Gastroesophageal sphincter (tissue), 4 donors: Measurements from ENCODE around the gene GATA5. TPM values are rescaled to one million over a fixed set of nuclear protein-coding genes. Genes with fewer than 3 reads are reported as not detected.
"Not testable (repeated sequence)": the region's sequence is repeated elsewhere in the genome, so short reads cannot be mapped to it uniquely, and the experiment has no call there.

Experiments used
- ATAC-seq: fragments of 150-250 bp; one replicate; pipeline ENCODE4 v1.9.1; 2016; ENCODE audit warnings: mild to moderate bottlenecking, moderate library complexity
- H3K27ac ChIP-seq, 4 donors: fragments of 200-600 bp; sonication (generic) in 3 of 4; 1 replicate in 3 of 4; 2 replicates in 1 of 4; pipeline ENCODE4 v1.5.1; 2016 to 2019
- H3K27me3 ChIP-seq: fragments of 200-600 bp; sonication (generic); one replicate; pipeline ENCODE4 v1.5.1; 2019
- H3K36me3 ChIP-seq, 2 donors: fragments of 200-600 bp; sonication (generic); one replicate each; pipeline ENCODE4 v1.5.1; 2019; ENCODE audit warnings: control low read depth in 1 of 2
- H3K4me1 ChIP-seq, 3 donors: fragments of 200-600 bp; sonication (generic); 1 replicate in 2 of 3; 2 replicates in 1 of 3; pipeline ENCODE4 v1.5.1; 2016 to 2019; ENCODE audit warnings: control low read depth in 2 of 3
- H3K4me3 ChIP-seq, 2 donors: fragments of 200-600 bp; sonication (generic); one replicate each; pipeline ENCODE4 v1.5.1; 2019; ENCODE audit warnings: mild to moderate bottlenecking in 1 of 2, moderate library complexity in 1 of 2
- H3K9me3 ChIP-seq, 3 donors: fragments of 200-600 bp; sonication (generic); one replicate each; pipeline ENCODE4 v1.5.1; 2017 to 2019; ENCODE audit warnings: control low read depth in 2 of 3
- CTCF ChIP-seq, 4 experiments: fragments of 200-600 bp in 2 of 4; fragments of 450-650 bp in 2 of 4; sonication (generic) in 1 of 4; IDR thresholded peaks; one replicate each; pipeline ENCODE4 v1.5.1; 2017 to 2019; ENCODE audit warnings: antibody characterized with exemption in 4 of 4, mild to moderate bottlenecking in 2 of 4, moderate library complexity in 2 of 4
- EP300 ChIP-seq: sonication (generic); formaldehyde crosslinking; IDR thresholded peaks from one replicate; pipeline ENCODE4 v1.6.1; 2017; ENCODE audit warnings: antibody characterized with exemption, mild to moderate bottlenecking
- POLR2A ChIP-seq, 2 donors: fragments of 450-650 bp; IDR thresholded peaks; one replicate each; pipeline ENCODE4 v1.6.1; 2017; ENCODE audit warnings: antibody characterized with exemption in 2 of 2, mild to moderate bottlenecking in 2 of 2, moderate library complexity in 1 of 2
- POLR2AphosphoS5 ChIP-seq: sonication (generic); formaldehyde crosslinking; IDR thresholded peaks from one replicate; pipeline ENCODE4 v1.6.1; 2017; ENCODE audit warnings: antibody characterized with exemption
- WGBS, 2 donors: methylation state at CpG; one replicate each; pipeline ENCODE4 v1.1.5; 2018; ENCODE audit warnings: low coverage in 1 of 2; 5-methylcytosine and 5-hydroxymethylcytosine counted together
- total RNA-seq, 4 donors: library from RNA; depleted of rRNA; stranded (reverse); fragments of >200 nt; gene quantifications; one replicate each; pipeline ENCODE4 v1.1.0, GENCODE V29; 2016

The GATA5 gene
- total RNA-seq, 4 donors from 2014 or later = 0.31 to 2.2 (median 1.1) TPM

GRCh38 chr20:62492711-62493110 is 16.9 kb upstream of the GATA5 start:
- Histone ChIP-seq H3K27me3 (peaks cover 43% of the 10 kb centered on the region), H3K4me1 (peaks cover 0 to 44% (median 22%) of the 10 kb centered on the region in 3 donors), H3K4me3 (no peak overlapping the region), H3K27ac (no peak overlapping the region), H3K9me3 (no peaks in the 10 kb centered on the region), H3K36me3 (no peaks in the 10 kb centered on the region)
- TF ChIP-seq EP300 (no peak), POLR2AphosphoS5 (no peak), POLR2A (IDR thresholded peaks at IDR 0.05) (no peak), CTCF (IDR thresholded peaks at IDR 0.05) (no peak)
- no CpG with 5 or more reads among the region's 10 CpGs for WGBS, 2 donors
- no peak for ATAC-seq

DNA sequence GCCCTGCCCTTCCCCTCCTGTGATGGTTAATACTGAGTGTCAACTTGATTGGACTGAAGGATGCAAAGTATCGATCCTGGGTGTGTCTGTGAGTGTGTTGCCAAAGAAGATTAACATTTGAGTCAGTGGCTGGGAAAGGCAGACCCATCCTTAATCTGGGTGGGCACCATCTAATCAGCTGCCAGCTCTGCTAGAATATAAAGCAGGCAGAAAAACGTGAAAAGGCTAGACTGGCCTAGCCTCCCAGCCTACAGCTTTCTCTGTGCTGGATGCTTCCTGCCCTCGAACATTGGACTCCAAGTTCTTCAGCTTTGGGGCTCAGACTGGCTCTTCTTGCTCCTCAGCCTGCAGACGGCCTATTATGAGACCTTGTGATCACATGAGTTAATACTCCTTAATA is 15.0 kb upstream of the GATA5 start:
- ATAC-seq, H3K4me3 ChIP-seq, H3K27ac ChIP-seq, H3K9me3 ChIP-seq, H3K36me3 ChIP-seq: not testable (repeated sequence)
- Histone ChIP-seq H3K27me3 (peaks cover 47% of the 10 kb centered on the region), H3K4me1 (peaks cover 0 to 29% (median 14%) of the 10 kb centered on the region in 3 donors)
- 65 to 100% methylated on average over 1 to 4 of the region's 4 CpGs for WGBS, 2 donors

GRCh38 chr20:62489932-62490263 is 14.1 kb upstream of the GATA5 start:
- Histone ChIP-seq H3K36me3 (no peaks in the 10 kb centered on the region), H3K27ac (no peak overlapping the region), H3K27me3 (peaks cover 55% of the 10 kb centered on the region), H3K9me3 (no peaks in the 10 kb centered on the region), H3K4me1 (peaks cover 0 to 29% (median 7%) of the 10 kb centered on the region in 3 donors), H3K4me3 (no peak overlapping the region)
- ATAC-seq = no peak
- TF ChIP-seq POLR2AphosphoS5 (no peak), EP300 (no peak), POLR2A (IDR thresholded peaks at IDR 0.05) (no peak), CTCF (IDR thresholded peaks at IDR 0.05) (no peak)
- 67 to 95% methylated on average over 3 of the region's 8 CpGs for WGBS, 2 donors

DNA sequence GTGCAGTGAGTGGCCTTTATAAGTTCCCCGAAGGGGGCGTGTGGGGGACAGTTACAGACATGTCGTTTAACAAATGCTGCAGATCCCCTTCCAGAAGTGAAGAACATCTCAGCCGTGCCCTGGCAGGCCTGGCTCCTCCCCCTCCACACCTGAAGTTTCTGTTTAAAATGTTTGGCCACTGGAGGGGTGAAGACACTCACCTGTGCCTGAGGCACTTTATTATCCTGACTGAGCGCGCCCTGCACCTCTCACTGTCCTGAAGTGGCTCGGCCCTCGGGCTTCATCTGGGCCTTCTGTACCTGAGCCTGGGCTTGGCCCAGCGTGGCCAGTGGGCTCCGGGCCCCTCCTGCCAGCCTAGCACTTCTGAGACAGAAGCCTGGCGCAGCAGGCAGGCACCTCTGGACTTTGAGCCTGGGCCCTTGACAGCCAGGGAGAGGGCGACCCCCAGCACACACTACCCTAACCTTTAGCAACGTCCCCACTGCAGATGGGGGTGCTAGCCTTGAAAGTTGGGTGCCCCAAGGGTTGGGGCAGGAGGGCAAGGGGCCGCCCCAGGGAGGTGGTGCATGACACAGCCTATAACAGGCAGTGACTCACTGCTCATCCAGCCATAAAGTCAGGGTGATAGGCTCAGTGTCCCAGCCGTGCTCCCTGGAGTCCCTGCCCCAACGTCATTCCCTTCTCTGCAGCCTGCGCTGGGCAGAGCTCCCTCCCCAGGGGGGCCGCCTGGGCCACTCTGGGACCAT is 13.6 kb upstream of the GATA5 start:
- ATAC-seq = no peak
- Histone ChIP-seq H3K9me3 (no peaks in the 10 kb centered on the region), H3K4me3 (no peak overlapping the region), H3K27me3 (peaks cover 61% of the 10 kb centered on the region), H3K36me3 (no peaks in the 10 kb centered on the region), H3K27ac (no peak overlapping the region), H3K4me1 (peaks cover 0 to 24% (median 1%) of the 10 kb centered on the region in 3 donors)
- TF ChIP-seq CTCF (IDR thresholded peaks at IDR 0.05) = no peak
- no peak for TF ChIP-seq POLR2A (IDR thresholded peaks at IDR 0.05)
- TF ChIP-seq POLR2AphosphoS5 = no peak
- TF ChIP-seq EP300 = no peak
- WGBS, 2 donors = 0% methylated on average over 1 of the region's 18 CpGs; no CpG with 5 or more reads in 1 of the 2 donors

DNA sequence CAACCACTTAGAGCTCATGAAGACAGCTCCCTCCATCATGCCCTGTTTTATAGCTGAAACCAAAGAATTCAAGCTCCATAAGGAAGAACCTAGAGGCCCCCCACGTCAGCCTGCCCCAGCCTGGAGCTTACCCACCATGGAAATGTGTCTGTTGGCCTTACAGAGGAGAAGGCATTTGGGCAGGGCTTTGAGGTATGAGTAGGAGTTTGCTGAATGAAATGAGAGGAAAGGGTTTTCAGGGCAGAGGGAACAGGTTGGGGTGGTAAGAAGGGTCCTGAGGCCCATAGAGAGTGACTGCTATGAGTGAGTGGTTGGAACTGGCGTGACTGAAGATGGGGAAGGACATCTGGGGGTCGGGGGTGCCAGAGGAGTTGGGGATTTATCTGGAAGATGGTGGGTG is 12.7 kb upstream of the GATA5 start:
- Histone ChIP-seq H3K27ac (no peak overlapping the region), H3K9me3 (no peaks in the 10 kb centered on the region), H3K4me1 (peaks cover 0 to 17% (median 0%) of the 10 kb centered on the region in 3 donors), H3K27me3 (peaks cover 70% of the 10 kb centered on the region), H3K36me3 (no peaks in the 10 kb centered on the region), H3K4me3 (no peak overlapping the region)
- no peak for ATAC-seq
- TF ChIP-seq POLR2A (IDR thresholded peaks at IDR 0.05) (no peak), EP300 (no peak)
- WGBS, 2 donors = 84 to 100% methylated on average over 2 to 3 of the region's 3 CpGs
